HG02623 (cell line): ENCODE measurements around the gene PER3.
"Not testable (repeated sequence)": the region's sequence is repeated elsewhere in the genome, so short reads cannot be mapped to it uniquely, and the experiment has no call there.

Source experiments
- ATAC-seq: cut with Tn5 transposase; IDR thresholded peaks from one replicate; pipeline ENCODE4 v1.9.1; 2021; ENCODE audit warnings: moderate library complexity; ENCODE audit not compliant: unreplicated experiment

The PER3 gene

GRCh38 chr1:7778133-7778628, 5.9 kb upstream of the PER3 start:
- no peak for ATAC-seq

GRCh38 chr1:7780976-7781375, 3.1 kb upstream of the PER3 start:
- no peak for ATAC-seq

- ATAC-seq, result no peak
These were observed 2.6 kb upstream of the PER3 start for GRCh38 chr1:7781501-7781900.

- ATAC-seq, result no peak
These were observed 2.1 kb upstream of the PER3 start for GRCh38 chr1:7781923-7782495.

GRCh38 chr1:7783178-7783711, 846 bp upstream of the PER3 start:
- ATAC-seq, result no peak

- ATAC-seq, result no peak
These were observed 491 bp downstream of the PER3 start for GRCh38 chr1:7784492-7785071.

GRCh38 chr1:7785108-7785507, 1.0 kb downstream of the PER3 start:
- ATAC-seq, result no peak

- no peak for ATAC-seq
These were observed 2.7 kb downstream of the PER3 start for GRCh38 chr1:7786795-7787194.

- ATAC-seq, result no peak
These were observed 5.7 kb downstream of the PER3 start for GRCh38 chr1:7789828-7790227.

GRCh38 chr1:7791027-7791426, 6.9 kb downstream of the PER3 start:
- not testable (repeated sequence) for ATAC-seq

- ATAC-seq, result no peak
These were observed 11.3 kb downstream of the PER3 start for GRCh38 chr1:7795406-7795805.

- ATAC-seq, result no peak
These were observed 21.4 kb downstream of the PER3 start for GRCh38 chr1:7805460-7805859.

GRCh38 chr1:7808253-7808844, 24.3 kb downstream of the PER3 start:
- no peak for ATAC-seq

- no peak for ATAC-seq
These were observed 25.7 kb downstream of the PER3 start for GRCh38 chr1:7809742-7810141.

GRCh38 chr1:7810395-7810794, 26.3 kb downstream of the PER3 start:
- ATAC-seq, result no peak

- no peak for ATAC-seq
These were observed 27.4 kb downstream of the PER3 start for GRCh38 chr1:7811476-7811875.

GRCh38 chr1:7813677-7814373, 29.7 kb downstream of the PER3 start:
- ATAC-seq, result no peak

GRCh38 chr1:7821282-7821681, 37.2 kb downstream of the PER3 start:
- no peak for ATAC-seq

- no peak for ATAC-seq
These were observed 40.6 kb downstream of the PER3 start for GRCh38 chr1:7824701-7825100.

- ATAC-seq, result no peak
These were observed 42.3 kb downstream of the PER3 start for GRCh38 chr1:7826363-7826762.

GRCh38 chr1:7827126-7827955, 43.2 kb downstream of the PER3 start:
- no peak for ATAC-seq
